GM20431 (cell line): ENCODE results near the gene OR8D2.

Source experiments
- in situ Hi-C: fragments of 300-500 bp; cut with MseI, MboI; formaldehyde crosslinking; loops from one replicate; pipeline ENCODE4 v1.15.0; 2020; ENCODE audit warnings: low sequenced_read_pairs; ENCODE audit not compliant: unreplicated experiment

Gene OR8D2

GRCh38 chr11:124320097-124320496, at the start of gene OR8D2:
OR8D2 (minus strand) TSS chr11:124320197; CDS start chr11:124320197, 0 bp downstream.
- in situ Hi-C loops = no loop called here

GRCh38 chr11:124359566-124359965, 39.6 kb upstream of the OR8D2 start:
- in situ Hi-C loops = no loop called here

GRCh38 chr11:124346311-124346955, 26.4 kb upstream of the OR8D2 start:
- in situ Hi-C loops = no loop called here

- in situ Hi-C loops = no loop called here
Measured at GRCh38 chr11:124344346-124344745, 24.3 kb upstream of the OR8D2 start.

GRCh38 chr11:124340142-124340447, 20.1 kb upstream of the OR8D2 start:
- in situ Hi-C loops = no loop called here

- in situ Hi-C loops = no loop called here
Measured at GRCh38 chr11:124339396-124340141, 19.6 kb upstream of the OR8D2 start.

GRCh38 chr11:124331873-124332272, 11.9 kb upstream of the OR8D2 start:
- in situ Hi-C loops = no loop called here

GRCh38 chr11:124329787-124330478, 9.9 kb upstream of the OR8D2 start:
- in situ Hi-C loops = no loop called here

GRCh38 chr11:124327775-124328174, 7.8 kb upstream of the OR8D2 start:
- in situ Hi-C loops = no loop called here

GRCh38 chr11:124322356-124322755, 2.4 kb upstream of the OR8D2 start:
- in situ Hi-C loops = no loop called here

- in situ Hi-C loops = no loop called here
Measured at GRCh38 chr11:124315052-124315451, 4.9 kb downstream of the OR8D2 start.

- in situ Hi-C loops = no loop called here
Measured at GRCh38 chr11:124313849-124314248, 6.1 kb downstream of the OR8D2 start, which contains the start of gene OR8D1. OR8D1 (minus strand) TSS chr11:124313949; CDS start chr11:124310766, 3,183 bp downstream.

GRCh38 chr11:124313131-124313530, 6.9 kb downstream of the OR8D2 start:
- in situ Hi-C loops = no loop called here

GRCh38 chr11:124311670-124312069, 8.3 kb downstream of the OR8D2 start:
- in situ Hi-C loops = no loop called here

GRCh38 chr11:124311269-124311668, 8.7 kb downstream of the OR8D2 start:
- in situ Hi-C loops = no loop called here

GRCh38 chr11:124310721-124311120, 9.3 kb downstream of the OR8D2 start:
- in situ Hi-C loops = no loop called here

- in situ Hi-C loops = no loop called here
Measured at GRCh38 chr11:124307093-124307492, 12.9 kb downstream of the OR8D2 start.

GRCh38 chr11:124302347-124303125, 17.5 kb downstream of the OR8D2 start:
- in situ Hi-C loops = no loop called here

GRCh38 chr11:124301548-124301947, 18.4 kb downstream of the OR8D2 start:
- in situ Hi-C loops = no loop called here

GRCh38 chr11:124297921-124298320, 22.1 kb downstream of the OR8D2 start:
- in situ Hi-C loops = no loop called here
